GM21360 (cell line): ENCODE results near the gene RBM6.
A peak's percentile ranks its signal among the peaks of the same experiment; 100 is the strongest.
"Not testable (repeated sequence)": the region's sequence is repeated elsewhere in the genome, so short reads cannot be mapped to it uniquely, and the experiment has no call there.

Experiments used
- ATAC-seq: cut with Tn5 transposase; IDR thresholded peaks from one replicate; pipeline ENCODE4 v1.9.1; 2021; ENCODE audit warnings: mild to moderate bottlenecking, moderate library complexity; ENCODE audit not compliant: unreplicated experiment

RBM6 gene

DNA sequence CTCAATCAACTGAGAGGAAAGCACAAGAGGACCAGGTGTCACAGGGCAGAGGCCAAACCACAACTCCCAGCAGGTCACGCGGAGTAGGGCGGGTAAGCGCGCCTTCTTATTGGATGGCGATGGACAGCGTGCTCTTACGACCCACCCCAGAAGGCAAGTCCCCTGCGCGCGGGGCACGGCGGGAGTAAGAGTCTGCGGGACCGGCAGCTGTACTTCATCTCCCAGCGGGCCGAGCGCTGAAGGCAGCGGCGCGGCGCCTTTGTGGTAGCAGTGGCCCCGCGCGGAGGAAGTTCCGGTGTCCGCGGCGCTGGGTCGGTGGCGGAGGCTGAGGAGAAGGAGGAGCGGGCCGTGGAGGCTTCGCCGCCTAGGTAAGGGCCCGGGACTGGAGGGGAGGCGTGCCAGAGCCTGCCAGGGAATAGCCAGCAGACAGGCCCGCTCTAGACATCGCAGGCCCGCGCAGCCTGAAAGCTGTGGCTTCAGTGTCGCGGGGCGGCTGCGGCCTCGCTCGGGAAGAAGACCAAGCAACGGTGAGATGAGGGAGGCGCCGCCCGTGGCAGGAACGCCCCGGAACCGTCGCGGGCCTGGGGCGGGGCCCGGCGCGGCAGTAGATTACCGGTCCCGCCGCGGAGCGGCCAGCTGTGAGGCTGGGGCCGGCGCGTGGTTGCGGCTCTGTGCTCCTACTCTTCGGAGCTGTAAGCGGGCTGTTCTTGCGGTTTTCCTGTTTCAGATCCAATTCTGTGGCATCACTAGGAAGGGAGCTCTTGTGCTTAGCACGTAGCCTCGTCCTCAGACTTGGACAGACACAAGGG, at the start of gene RBM6:
RBM6 (plus strand) TSS at position 293 of the 809 bp plus-strand sequence. CDS start 22,492 bp downstream, outside the sequence.
- peak; percentile 83 for ATAC-seq

GRCh38 chr3:49895791-49896190, 44.2 kb upstream of the RBM6 start:
- no peak for ATAC-seq

- ATAC-seq = no peak
Observed at GRCh38 chr3:49896345-49896744, 43.6 kb upstream of the RBM6 start.

DNA sequence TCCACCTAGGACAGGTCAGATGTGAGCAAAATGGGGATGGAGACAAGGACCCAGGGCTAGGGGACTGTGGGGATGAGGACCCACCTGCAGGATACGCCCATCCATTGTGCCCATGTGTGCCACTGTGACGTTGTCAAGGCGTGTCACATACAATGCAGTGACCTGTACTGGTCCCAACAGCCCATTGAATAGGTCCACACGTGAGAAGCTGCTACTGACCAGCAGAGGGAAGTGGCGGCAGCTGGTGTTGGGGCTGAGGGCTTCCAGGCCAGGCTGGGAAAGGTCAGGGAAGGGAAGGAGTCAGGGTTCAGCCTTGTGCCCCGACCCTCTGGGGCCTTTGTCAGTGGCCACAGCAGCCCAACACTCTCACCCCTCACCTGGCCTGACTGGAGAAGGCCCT, 41.0 kb upstream of the RBM6 start:
- no peak for ATAC-seq

GRCh38 chr3:49899815-49900214, 40.1 kb upstream of the RBM6 start:
- ATAC-seq = no peak

DNA sequence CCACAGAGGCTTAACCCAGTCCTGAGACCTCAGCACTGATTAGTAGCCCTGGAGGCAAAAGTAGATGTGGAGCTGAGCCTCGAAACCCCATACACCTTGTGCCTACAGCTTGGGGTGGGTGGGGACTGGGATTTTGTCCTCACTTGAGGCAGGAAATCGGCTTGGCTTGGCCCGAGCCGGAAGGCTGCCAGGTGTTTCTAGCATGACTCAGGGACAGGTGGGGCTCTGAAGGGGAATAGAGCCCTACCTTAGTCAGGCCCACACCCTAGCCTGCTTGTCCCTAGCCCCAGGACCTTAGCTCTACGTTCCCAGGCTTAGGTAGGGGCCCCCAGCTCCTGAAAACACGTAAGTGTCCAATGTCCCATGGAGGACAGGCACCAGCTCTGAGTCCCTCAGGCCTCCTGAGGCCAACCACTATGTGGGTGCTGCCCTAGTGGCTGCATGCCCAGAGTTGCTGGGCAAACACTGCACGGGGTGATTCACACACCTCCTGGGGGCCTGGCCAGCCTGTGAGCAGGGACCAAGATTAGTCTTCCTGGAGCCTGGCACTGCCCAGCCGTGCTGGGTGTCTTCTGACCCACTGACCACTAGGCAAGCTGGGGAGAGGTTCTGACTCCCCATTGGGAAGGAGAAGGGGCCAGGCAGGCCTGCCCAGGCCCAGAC, 39.3 kb upstream of the RBM6 start:
- ATAC-seq = no peak

DNA sequence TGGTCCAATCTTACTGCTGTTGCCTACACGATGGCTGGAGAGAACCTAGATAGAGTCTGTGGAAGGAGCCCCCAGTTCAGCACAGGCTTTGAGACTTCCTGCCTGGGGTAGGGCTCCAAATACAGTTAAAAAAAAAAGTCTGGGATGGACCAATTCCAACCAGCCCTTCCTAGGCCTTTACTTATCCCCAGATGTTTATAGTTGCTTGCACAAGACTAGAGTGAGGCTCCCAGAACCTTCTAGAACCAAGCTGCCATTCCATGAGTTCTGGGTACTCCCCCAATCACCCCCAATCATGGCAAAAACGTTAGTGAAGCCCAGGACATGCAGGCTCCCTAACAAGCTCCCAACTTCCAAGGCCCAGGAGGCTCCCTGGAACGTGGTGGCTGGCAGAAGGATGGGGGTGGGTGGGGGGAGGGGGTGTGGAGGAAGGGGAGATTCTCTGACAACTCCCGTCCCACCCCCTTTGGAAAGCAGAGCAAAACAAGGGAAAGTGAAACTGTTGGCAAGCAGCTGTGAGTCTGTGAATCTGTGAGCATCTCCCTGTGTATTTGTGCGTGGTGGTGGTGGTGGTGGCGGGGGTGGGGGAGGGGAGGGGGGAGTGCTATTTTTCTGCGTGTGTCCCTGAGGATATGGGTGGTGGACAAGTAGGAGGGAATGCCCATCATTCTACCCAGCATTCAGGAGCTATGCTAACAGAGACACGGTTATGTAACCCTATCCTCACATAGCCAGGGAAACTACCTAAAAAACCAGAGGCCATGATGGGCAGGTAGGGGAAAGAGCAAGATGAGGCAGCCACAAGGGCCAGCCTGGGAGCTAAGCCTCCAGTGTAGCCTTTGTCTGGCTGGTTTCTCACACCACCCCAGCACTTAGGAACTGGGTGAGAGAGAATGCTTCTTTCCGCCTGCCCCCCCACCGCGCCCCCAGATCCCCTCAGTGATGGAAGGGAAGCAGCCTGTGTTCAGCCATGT, 38.3 kb upstream of the RBM6 start:
- ATAC-seq = no peak

- ATAC-seq = no peak
Observed at GRCh38 chr3:49902511-49903345, 37.2 kb upstream of the RBM6 start.

DNA sequence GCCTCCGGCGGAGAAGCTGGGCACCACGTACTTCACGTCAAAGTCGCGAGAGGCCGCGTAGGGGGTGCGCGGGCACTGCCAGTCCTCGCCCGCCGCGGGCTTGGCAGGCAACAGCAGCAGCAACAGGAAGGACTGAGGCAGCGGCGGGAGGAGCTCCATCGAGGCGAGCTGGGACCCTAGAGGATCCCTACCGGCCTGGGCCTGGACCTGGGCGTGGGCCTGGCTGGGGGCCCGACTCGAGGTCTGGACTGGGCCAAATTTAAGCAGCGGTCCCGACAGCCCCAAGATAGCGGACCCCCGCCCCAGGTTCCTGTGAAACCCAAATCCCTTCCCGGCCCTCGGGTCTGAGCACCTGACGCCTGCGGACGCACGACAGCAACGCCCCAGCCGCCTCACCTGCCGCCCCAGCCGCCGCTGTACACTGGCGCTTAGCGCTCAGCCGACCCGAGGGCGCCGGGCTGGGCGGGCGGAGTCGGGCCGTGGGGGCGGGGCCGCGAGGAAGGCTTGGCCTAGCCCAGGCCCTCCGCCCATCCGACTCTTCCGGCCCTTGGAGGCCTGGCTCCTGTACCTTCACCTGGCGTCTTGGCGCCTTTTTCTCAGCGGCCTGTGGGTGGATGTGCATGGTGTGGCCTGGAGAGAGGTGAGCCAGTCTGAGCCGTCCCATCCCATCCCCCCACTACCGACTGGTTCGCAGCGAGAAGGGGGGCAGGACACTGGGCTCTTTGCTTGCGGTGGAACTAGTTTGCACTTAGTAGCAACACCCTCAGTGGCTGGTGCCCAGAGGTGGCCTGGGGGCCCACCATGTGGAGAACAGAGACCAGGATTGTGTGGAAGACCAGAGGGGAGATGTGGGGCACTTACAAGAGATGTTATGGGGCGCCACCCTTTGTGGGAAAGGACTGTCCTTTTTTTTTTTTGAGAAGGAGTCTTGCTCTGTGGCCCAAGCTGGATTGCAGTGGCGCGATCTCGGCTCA, 36.2 kb upstream of the RBM6 start, which contains the start of gene MST1R:
MST1R (minus strand) TSS at position 423 of the 974 bp plus-strand sequence; CDS start at position 159, 264 bp downstream.
- peak; percentile 64 for ATAC-seq

GRCh38 chr3:49904448-49904847, 35.5 kb upstream of the RBM6 start:
- not testable (repeated sequence) for ATAC-seq

DNA sequence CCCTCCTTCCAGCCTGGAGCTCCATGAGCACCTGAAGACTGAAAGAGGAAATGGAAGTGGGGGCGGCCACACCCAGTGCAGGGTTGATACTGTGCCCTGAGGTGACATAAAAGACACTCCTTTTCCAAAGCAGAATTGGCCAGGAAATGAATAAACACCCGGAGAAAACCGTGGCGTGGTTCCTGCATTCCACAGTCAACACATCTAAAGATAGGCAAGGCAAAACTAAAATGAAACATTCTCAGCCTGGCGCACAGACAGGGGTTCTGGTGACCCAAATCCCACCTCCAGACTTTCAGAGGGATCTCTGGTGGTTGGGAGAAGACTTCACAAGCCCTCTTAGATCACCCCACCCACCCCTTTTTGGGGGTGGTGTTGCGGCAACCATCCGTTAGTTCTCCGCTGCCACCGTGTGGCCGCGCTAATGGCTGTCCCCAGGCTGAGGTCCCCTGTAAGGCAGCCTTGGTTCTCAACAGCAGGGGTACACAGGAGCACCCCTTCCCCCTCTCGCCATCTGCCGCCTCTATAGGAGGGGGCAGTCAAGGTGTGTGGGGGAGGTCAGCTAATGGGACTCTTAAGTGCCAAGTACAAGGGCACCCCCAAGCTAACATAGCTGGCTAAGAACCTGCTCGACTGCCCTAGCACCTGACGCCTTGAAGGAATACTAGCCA, 33.7 kb upstream of the RBM6 start:
- no peak for ATAC-seq

GRCh38 chr3:49908373-49909199, 31.4 kb upstream of the RBM6 start:
- ATAC-seq = no peak

DNA sequence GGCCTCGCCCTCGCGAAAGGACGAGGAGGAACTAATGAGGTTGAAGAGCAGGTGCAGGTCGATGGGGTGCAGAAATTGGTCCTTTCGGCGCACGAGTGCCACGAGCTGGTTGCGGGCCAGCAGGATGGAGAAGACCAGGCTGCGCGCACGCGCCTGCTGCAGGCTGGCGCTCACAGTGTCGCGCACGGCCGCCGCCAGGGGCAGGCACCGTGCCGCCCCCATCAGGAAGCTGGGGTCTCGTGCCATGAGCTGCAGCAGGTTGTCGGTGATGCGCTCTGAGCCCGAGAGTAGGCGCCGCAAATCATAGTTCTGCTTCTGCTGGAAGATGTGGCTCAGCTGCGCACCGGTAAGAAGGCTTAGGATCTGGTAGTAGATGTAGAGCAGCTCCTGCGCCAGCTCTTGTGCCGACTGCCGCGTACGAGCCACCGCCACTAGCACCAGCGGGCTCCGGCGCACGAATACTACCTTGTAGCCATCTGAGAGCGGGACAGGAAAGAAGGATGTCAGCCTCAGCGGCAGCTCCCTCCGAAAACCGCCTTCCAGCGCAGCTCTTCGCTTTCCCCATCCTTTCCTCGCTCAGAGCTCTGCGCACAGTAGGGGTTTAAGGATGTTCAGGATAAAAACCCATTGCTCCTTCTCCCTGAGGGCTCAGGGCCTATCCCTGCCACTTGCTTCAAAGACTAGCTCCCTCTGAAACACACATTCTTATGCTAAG, 29.4 kb upstream of the RBM6 start:
- ATAC-seq = no peak

DNA sequence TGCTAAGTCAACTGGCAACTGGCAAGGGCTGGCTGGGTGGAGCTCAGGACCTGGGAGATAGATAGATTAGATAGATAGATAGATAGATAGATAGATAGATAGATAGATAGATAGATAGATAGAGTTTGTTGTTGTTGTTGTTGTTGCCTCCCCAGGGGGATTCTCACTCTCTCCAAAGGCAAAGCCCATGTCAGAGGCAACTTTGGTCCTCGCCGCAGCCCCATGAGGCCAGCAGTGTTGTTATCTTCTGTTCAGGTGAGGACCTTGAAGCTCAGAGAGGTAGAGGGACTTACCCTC, 28.9 kb upstream of the RBM6 start:
- no peak for ATAC-seq

DNA sequence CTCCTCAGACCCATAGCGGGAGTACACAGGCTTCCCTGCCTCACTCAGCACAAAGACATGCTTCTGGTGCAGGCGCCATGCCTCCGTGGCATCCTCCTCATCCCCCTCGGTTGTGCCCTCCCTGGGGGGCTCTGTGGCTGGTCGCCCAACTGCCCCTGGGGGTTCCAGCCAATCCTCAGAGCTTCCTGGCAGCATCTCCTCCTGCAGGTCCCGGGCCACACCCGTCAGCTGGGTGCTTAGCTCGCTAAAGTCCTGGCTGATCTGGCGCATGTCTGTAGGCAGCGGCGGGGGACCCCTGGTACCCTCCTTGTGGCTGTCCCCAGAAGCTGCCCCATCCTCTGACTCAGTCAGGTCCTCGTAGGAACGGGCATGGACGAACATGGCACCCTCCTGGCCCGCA, 28.3 kb upstream of the RBM6 start:
- no peak for ATAC-seq

DNA sequence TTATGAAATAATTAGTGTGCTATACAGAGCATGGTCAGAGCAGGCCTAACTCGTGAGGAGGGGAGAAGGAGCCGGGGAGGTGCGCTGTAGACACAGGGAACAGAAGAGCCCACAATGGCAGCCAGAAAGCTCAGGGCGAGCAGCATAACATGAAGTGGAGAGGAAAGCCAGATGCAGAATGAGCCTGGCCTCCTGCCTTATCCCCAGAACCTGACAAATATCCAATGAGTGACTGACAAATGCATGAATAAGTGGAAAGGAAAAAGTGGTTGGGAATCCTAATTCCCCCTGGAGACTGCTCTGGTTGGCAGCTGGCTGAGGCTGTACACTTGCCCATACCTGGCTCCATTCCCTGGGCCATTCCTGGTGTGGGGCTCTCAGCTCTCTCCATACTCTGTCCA, 27.1 kb upstream of the RBM6 start:
- ATAC-seq = no peak

DNA sequence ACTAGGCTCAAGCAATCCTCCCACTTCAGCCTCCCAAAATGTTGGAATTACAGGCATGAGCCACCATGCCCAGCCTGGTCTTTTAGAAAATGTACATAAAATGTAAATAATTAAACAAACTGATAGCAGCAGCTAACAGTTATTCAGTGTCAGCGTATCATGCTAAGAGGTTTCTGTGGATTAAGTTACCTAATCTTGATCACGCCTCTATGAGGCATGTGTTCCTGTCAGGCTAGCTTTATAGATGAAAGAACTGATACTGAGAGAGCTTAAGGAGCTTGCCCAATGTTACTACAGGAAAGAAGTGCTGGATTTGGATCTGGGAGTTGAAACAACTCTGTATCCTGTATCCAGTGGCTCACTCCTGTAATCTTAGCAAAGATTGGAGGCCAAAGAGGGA, 25.0 kb upstream of the RBM6 start:
- ATAC-seq = no peak
